SKM-1 treated with dmso at 0.1 percent for 144 hours (cell line): Measurements from ENCODE around the gene LRRC8C.
A peak's percentile ranks its signal among the peaks of the same experiment; 100 is the strongest.

ENCODE experiments used
- DNase-seq: peaks from one replicate; lab custom pipeline; 2025; ENCODE audit not compliant: unreplicated experiment; lab: John Stamatoyannopoulos, UW

LRRC8C gene

GRCh38 chr1:89727517-89728312 lies 94.8 kb downstream of the LRRC8C start:
- DNase-seq: no peak

GRCh38 chr1:89728381-89728780 lies 95.5 kb downstream of the LRRC8C start:
- no peak for DNase-seq

GRCh38 chr1:89732206-89732605 lies 99.3 kb downstream of the LRRC8C start:
- no peak for DNase-seq

- DNase-seq: no peak
These were observed 99.8 kb downstream of the LRRC8C start for GRCh38 chr1:89732643-89733222.

GRCh38 chr1:89733748-89734147 lies 100.8 kb downstream of the LRRC8C start:
- no peak for DNase-seq

- DNase-seq: no peak
These were observed 101.5 kb downstream of the LRRC8C start for GRCh38 chr1:89734442-89734841.

GRCh38 chr1:89735479-89735878 lies 102.6 kb downstream of the LRRC8C start:
- no peak for DNase-seq

GRCh38 chr1:89736937-89737733 lies 104.2 kb downstream of the LRRC8C start:
- no peak for DNase-seq

- DNase-seq: no peak
These were observed 105.1 kb downstream of the LRRC8C start for GRCh38 chr1:89737985-89738510.

- DNase-seq: no peak
These were observed 106.3 kb downstream of the LRRC8C start for GRCh38 chr1:89739013-89739843.

GRCh38 chr1:89739844-89740216 lies 106.9 kb downstream of the LRRC8C start:
- no peak for DNase-seq

GRCh38 chr1:89743788-89744187 lies 110.9 kb downstream of the LRRC8C start:
- no peak for DNase-seq

- no peak for DNase-seq
These were observed 113.7 kb downstream of the LRRC8C start for GRCh38 chr1:89746424-89747149.

- DNase-seq: no peak
These were observed 120.8 kb downstream of the LRRC8C start for GRCh38 chr1:89753761-89754160.

- DNase-seq: peak; percentile 83
These were observed 121.6 kb downstream of the LRRC8C start for GRCh38 chr1:89754518-89754917.

- DNase-seq: no peak
These were observed 122.7 kb downstream of the LRRC8C start for GRCh38 chr1:89755591-89755990.

GRCh38 chr1:89757532-89757931 lies 124.6 kb downstream of the LRRC8C start:
- DNase-seq: peak; percentile 98

GRCh38 chr1:89758156-89758555 lies 125.2 kb downstream of the LRRC8C start:
- no peak for DNase-seq

- DNase-seq: no peak
These were observed 126.1 kb downstream of the LRRC8C start for GRCh38 chr1:89759036-89759435.

GRCh38 chr1:89760496-89760895 lies 127.6 kb downstream of the LRRC8C start:
- DNase-seq: peak; percentile 49
